Myocyte (in vitro differentiated cells): ENCODE measurements around the gene CDPF1. TPM values are rescaled to one million over a fixed set of nuclear protein-coding genes. Genes with fewer than 3 reads are reported as not detected.
"Not testable (repeated sequence)": the region's sequence is repeated elsewhere in the genome, so short reads cannot be mapped to it uniquely, and the experiment has no call there.

Experiments
- DNase-seq: peaks from one replicate; pipeline ENCODE4 v3.0.0-alpha.2; 2012; ENCODE audit warnings: low read depth
- total RNA-seq: library from RNA; depleted of rRNA; stranded (reverse); fragments of >200 nt; gene quantifications from 2 replicates; pipeline ENCODE4 v1.2.3, GENCODE V29; 2014

CDPF1 gene
- total RNA-seq, 1 donor from 2014 or later = 21.3 TPM

DNA sequence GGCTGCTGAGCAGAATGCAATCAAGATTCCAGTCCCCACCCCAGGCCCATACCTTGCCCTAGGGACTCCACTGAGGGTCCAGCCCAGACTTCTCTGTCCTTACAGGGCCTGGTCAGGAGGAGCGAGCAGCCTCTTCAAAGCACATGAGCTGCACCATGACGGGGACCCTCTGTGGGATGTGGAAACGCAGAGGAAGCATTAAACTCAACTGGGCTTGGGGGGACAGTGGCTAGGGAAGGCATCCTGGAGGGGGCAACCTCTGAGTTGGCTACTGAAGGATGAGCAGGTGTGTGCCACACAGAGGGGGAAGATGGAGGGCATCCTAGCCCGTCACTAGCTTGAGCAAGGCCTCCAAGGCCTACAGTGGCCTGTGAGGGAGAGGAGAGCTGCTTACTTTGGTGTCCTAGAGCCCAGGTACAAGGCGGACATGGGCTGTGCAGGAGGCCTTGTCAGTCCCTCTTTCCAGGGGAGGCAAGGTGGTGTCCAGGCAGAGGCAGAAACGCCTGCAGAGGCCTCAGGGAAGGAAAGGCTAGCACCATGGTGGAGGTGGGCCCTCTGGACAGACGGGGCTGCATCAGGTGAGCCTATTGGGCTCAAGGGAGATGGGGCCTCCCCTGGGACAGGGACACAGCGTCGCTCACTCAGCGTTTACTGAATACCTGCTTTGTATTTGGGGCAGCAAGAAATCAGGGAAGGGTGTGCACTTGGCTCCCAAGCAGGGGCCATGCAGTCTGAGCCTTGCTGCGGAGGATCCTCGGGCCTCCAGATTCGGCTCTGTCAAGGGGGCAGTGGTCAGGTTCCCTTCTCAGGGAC, 32.0 kb upstream of the CDPF1 start:
- DNase-seq = no peak

- DNase-seq = peak; percentile 65
Observed at GRCh38 chr22:46280999-46281623, 31.0 kb upstream of the CDPF1 start.

GRCh38 chr22:46280063-46280817, 30.1 kb upstream of the CDPF1 start:
- no peak for DNase-seq

GRCh38 chr22:46278656-46279645, 28.9 kb upstream of the CDPF1 start:
- DNase-seq = no peak

DNA sequence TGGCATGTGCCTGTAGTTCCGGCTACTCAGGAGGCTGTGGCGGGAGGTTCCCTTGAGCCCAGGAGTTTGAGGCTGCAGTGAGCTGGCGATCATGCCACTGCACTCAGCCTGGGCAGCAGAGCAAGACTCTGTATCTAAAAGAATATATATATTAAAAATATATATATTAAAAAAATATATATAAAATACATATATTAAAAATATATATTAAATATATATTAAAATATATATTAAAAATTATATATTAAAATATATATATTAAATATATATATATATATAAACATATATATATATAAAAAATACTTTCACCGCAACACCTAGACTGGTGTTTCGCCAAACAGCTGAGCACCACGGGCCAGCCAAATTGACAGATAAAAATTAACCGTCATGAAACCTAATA, 26.5 kb upstream of the CDPF1 start:
- DNase-seq = no peak

DNA sequence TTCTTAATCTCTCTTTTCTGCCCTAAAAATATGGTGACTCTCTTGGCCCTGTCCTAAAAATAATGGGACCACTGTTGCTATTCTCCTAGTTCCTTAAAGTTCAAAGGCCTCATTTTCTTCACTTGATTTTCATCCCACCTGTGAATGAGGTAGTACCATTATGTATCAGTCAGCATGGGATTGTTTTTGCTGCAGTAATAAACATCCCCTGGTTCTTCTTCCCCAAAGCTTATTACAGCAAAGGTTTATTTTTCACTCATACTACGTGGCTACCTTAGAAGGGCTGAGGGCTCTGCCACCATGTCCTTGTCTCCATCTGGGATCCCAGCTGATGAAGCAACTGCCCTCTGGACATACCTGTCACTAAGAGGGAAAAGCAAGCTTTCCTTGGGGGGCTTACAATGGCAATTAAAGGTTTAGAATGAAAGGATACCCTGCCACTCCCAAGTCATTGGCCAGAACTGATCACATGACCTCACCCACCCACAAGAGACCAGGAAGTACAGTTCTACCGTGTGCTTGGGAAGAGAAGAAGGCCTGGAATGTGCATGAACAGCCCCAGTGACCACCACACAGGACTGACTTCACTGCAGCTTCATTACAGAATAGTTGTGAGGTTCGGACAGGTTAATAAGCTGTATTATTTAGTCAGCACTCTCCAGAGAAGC, 25.5 kb upstream of the CDPF1 start:
- no peak for DNase-seq

GRCh38 chr22:46274381-46274780, 24.3 kb upstream of the CDPF1 start:
- DNase-seq = no peak

DNA sequence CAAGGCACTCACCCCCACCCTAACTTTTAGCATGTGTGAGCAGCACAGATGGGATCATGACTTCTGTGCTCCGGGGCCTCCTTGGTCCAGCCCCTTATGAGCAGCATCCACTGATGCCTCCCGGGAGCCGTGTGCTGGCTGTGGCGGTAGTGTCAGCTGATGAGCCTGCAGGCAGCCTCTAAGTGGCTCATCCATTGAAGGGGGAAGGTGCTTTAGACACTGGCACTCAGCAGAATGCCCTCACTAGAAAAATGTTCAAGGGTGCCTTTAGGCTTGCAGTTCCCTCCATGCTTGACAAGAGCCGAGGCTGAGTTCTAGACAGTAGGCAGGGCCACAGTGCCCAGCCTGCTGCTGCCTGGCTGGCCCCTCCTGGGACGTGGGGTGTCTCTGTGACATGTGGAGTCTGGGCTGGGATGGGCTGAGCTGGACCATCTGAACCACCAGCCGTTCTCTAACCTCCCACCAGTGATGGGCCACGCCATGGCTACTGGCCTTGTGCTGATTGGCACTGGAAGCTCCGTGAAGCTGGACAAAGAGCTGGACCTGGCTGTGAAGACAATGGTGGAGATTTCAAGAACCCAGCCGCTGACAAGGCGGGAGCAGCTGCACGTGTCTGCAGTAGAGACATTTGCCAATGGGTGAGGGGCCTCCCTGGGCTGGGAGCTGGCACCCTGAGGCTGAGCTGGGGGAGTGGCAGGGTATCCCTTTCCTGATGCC, 23.5 kb upstream of the CDPF1 start:
- DNase-seq = no peak

GRCh38 chr22:46272762-46273431, 22.8 kb upstream of the CDPF1 start:
- DNase-seq = no peak

GRCh38 chr22:46272196-46272595, 22.1 kb upstream of the CDPF1 start:
- DNase-seq = no peak

GRCh38 chr22:46269564-46269963, 19.5 kb upstream of the CDPF1 start:
- DNase-seq = no peak

DNA sequence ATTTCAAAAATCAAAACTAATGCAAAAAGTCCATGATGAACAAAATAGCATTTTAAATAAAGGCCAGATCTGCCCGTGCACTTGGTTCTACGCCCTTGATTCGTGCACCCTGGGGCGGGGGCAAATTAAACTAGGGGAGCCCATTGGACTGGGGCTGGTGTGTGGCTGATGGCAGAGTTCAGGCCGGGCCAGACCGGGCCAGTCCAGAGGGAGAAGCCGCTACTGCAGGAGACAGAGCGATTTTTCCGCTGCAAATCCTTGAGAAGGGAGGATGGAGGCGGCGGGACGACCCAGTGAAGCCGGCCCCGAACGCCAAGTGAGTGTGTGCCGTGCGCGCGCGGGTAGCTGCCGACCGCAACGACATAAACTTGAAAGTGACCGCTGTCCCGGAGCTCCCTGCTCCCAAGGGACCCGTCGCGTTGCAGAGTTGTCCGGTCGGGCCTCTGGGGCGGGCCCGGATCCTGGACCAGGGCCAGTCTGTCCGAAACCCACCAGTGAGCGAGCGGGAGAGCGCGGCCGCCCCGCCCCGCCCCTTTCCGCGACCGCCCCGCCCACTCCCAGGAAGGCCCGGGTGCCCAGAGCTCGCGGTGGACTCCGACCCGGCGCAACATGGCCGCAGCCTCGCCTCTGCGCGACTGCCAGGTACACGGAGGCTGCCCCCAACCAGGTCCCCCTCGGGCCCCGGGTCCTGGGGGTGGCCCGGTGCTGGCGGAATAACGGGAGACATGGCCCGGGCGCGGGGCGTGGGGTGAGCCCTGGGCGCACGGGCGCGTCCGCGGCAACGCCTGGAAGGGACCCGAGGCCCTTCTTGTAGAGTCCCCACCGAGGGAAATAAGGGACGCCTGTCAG, 17.6 kb upstream of the CDPF1 start, which contains the start of gene TTC38:
Gene TTC38 (plus strand): TSS at position 578 of the 849 bp plus-strand sequence. CDS start 32 bp downstream, at position 610.
- peak; percentile 95 for DNase-seq

DNA sequence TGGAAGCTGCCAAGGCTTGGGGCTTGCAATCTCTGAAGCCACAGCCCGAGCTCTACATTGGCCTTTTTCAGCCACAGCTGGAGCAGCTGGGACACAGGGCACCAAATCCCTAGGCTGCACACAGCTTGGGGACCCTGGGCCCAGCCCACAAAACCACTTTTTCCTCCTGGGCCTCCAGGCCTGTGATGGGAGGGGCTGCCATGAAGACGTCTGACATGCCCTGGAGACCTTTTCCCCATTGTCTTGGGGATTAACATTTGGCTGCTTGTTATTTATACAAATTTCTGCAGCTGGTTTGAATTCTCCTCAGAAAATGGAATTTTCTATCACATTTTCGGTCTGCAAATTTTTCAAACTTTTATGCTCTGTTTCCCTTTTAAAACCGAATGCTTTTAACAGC, 15.5 kb upstream of the CDPF1 start:
- DNase-seq = not testable (repeated sequence)

DNA sequence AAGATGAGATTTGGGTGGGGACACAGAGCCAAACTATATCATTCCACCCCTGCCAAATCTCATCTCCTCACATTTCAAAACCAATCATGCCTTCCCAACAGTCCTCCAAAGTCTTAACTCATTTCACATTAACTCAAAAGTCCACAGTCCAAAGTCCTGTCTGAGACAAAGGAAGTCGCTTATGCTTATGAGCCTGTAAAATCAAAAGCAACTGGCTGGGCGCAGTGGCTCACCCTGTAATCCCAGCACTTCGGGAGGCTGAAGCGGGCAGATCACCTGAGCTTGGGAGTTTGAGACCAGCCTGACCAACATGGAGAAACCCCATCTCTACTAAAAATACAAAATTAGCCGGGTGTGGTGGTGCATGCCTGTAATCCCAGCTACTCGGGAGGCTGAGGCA, 14.4 kb upstream of the CDPF1 start:
- not testable (repeated sequence) for DNase-seq

DNA sequence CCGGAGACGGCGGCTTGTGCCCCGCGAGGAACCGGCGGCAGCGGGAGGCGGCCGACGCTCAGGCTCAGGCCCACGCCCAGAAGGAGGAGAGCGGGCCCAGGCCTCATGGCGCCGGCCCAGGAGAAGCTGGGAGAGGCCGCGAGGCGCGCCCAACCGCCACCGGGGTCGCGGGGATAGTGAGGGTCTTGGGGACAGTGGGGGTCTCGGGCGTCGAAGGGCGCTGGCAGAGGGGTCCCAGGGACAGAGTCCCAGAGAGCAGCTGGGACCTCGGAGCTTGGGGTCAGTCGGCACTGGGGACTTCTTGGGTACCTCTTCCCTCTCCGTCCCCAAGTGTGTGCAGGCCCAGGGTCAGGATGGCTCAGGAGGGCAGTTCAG, 13.1 kb upstream of the CDPF1 start, which contains the start of gene PKDREJ:
Gene PKDREJ (minus strand): TSS at position 128 of the 375 bp plus-strand sequence. CDS start 21 bp downstream, at position 107.
- DNase-seq = no peak

GRCh38 chr22:46262449-46263215, 12.5 kb upstream of the CDPF1 start:
- DNase-seq = no peak

DNA sequence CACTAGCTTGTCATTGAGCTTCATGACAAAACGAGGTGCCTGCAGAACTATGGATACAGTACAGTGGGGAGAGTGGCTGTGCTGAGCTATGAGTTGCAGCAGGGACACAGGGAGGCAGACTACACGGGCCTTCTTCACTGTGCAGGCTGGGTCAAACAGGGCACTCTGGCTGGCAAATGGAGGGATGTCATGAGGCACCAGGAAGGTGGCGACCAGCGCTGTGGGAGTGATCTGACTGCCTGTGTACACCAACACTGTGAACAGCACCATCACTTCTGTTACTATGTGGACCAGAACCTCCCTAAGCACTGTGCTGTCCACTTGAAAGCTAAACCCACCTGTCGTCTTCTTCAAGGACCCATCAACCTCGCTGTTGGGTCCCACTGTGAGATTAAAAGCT, 9.9 kb upstream of the CDPF1 start:
- no peak for DNase-seq
